Thyroid gland (tissue), 4 donors: ENCODE measurements around the gene ZMYM3. TPM values are rescaled to one million over a fixed set of nuclear protein-coding genes. Genes with fewer than 3 reads are reported as not detected.

ENCODE experiments used
- DNase-seq, 2 donors: peaks; one replicate each; pipeline ENCODE4 v3.0.0-alpha.2; 2019
- H3K27ac ChIP-seq, 3 donors: fragments of 200-600 bp; sonication (generic); 1 replicate in 2 of 3; 2 replicates in 1 of 3; pipeline ENCODE4 v1.5.1; 2016 to 2019; ENCODE audit warnings: mild to moderate bottlenecking in 1 of 3, moderate library complexity in 1 of 3
- H3K27me3 ChIP-seq: fragments of 200-600 bp; sonication (generic); one replicate; pipeline ENCODE4 v1.5.1; 2019
- H3K36me3 ChIP-seq, 2 donors: fragments of 200-600 bp; sonication (generic); one replicate each; pipeline ENCODE4 v1.5.1; 2016 to 2019
- H3K4me1 ChIP-seq, 2 donors: fragments of 200-600 bp; sonication (generic); one replicate each; pipeline ENCODE4 v1.5.1; 2017 to 2019
- H3K4me3 ChIP-seq, 3 donors: fragments of 200-600 bp; sonication (generic); replicated peaks in 1 of 3; 1 replicate in 2 of 3; 2 replicates in 1 of 3; pipeline ENCODE4 v1.5.1; 2016; ENCODE audit warnings: mild to moderate bottlenecking in 1 of 3
- H3K9me3 ChIP-seq: fragments of 200-600 bp; sonication (generic); one replicate; pipeline ENCODE4 v1.5.1; 2017
- CTCF ChIP-seq, 6 experiments: fragments of 200-600 bp in 3 of 6; fragments of 450-650 bp in 3 of 6; sonication (generic) in 3 of 6; IDR thresholded peaks; one replicate each; pipeline ENCODE4 v1.5.1; 2016 to 2019; ENCODE audit warnings: antibody characterized with exemption in 6 of 6, mild to moderate bottlenecking in 2 of 6, inconsistent platforms in 1 of 6, moderate library complexity in 1 of 6
- POLR2A ChIP-seq, 2 donors: fragments of 450-650 bp; IDR thresholded peaks; one replicate each; pipeline ENCODE4 v1.6.1; 2017; ENCODE audit warnings: antibody characterized with exemption in 2 of 2, mild to moderate bottlenecking in 2 of 2, moderate library complexity in 1 of 2
- WGBS, 2 donors: methylation state at CpG; one replicate each; pipeline ENCODE4 v1.1.5; 2017; 5-methylcytosine and 5-hydroxymethylcytosine counted together
- intact Hi-C: fragments of 100-400 bp; cut with DNase I; formaldehyde crosslinking; loops from one replicate; pipeline ENCODE4 v1.15.1; 2023
- total RNA-seq, 4 donors: library from RNA; depleted of rRNA; stranded (reverse); fragments of >200 nt; gene quantifications; one replicate each; pipeline ENCODE4 v1.2.3, GENCODE V29; 2016

Gene ZMYM3
- total RNA-seq, 4 donors from 2014 or later = 17.7 to 27.4 (median 20.5) TPM

DNA sequence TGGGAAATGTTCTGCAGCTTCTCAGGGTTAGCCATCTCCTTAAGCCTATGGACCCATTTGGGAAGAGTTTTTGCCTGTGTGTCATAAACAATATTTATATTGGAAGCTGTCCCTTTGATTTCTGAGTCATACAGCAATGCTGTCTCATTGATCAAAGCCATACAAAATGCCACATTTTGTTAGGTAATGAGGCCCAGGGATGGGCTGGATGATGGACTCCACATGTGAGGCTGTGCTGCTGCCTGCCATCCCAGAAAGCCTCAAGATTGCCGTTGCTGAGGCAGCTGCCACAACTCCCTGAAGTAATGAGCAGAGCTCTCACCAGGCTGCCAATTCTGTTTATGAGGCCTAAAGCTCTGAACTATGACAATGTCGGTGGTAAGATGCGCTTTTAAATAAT lies 43.1 kb downstream of the ZMYM3 start:
- H3K27me3 ChIP-seq = no peaks in the 10 kb centered on the region
- no peaks in the 10 kb centered on the region for H3K36me3 ChIP-seq
- no peak overlapping the region for H3K27ac ChIP-seq
- no peaks in the 10 kb centered on the region for H3K9me3 ChIP-seq
- H3K4me3 ChIP-seq = no peak overlapping the region
- DNase-seq = no peak
- H3K4me1 ChIP-seq = no peaks in the 10 kb centered on the region
- intact Hi-C loops = no loop called here
- TF ChIP-seq CTCF (IDR thresholded peaks at IDR 0.05) = no peak
- TF ChIP-seq POLR2A (IDR thresholded peaks at IDR 0.05) = no peak
- WGBS, 2 donors = 91 to 92% methylated on average over 2 of the region's 3 CpGs

GRCh38 chrX:71199252-71200008 lies 54.5 kb downstream of the ZMYM3 start:
- no peaks in the 10 kb centered on the region for H3K36me3 ChIP-seq
- no peak overlapping the region for H3K27ac ChIP-seq
- no peaks in the 10 kb centered on the region for H3K27me3 ChIP-seq
- WGBS, 2 donors = 81 to 84% methylated on average over 7 of the region's 7 CpGs
- no peaks in the 10 kb centered on the region for H3K4me1 ChIP-seq
- TF ChIP-seq CTCF (IDR thresholded peaks at IDR 0.05) (no peak), POLR2A (IDR thresholded peaks at IDR 0.05) (no peak)
- H3K4me3 ChIP-seq = no peak overlapping the region
- intact Hi-C loops = no loop called here
- no peak for DNase-seq
- no peaks in the 10 kb centered on the region for H3K9me3 ChIP-seq

DNA sequence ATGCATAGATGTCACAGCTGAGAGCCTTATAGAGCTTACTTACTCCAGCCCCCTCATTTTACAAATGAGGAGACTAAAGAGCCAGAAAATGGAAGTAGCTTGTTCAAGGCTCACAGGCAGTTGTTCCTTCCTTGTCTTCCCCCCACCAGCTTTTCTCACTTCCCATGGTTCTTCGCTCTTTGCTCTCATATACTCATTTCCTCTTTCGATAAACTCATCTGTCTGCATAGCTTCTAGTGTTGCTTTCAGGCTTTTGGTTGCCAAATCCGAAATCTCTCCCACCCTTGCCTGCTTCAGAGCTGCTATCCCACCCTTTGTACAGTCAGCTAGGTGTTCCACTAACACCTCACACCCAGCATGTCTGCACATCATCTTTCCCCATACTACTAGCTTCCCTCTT lies 55.9 kb downstream of the ZMYM3 start:
- no peak for DNase-seq
- H3K4me1 ChIP-seq = no peaks in the 10 kb centered on the region
- no peaks in the 10 kb centered on the region for H3K36me3 ChIP-seq
- H3K27me3 ChIP-seq = no peaks in the 10 kb centered on the region
- no peaks in the 10 kb centered on the region for H3K9me3 ChIP-seq
- intact Hi-C loops = no loop called here
- no peak overlapping the region for H3K27ac ChIP-seq
- 77 to 83% methylated on average over 3 of the region's 3 CpGs for WGBS, 2 donors
- TF ChIP-seq CTCF (IDR thresholded peaks at IDR 0.05) (no peak), POLR2A (IDR thresholded peaks at IDR 0.05) (no peak)
- no peak overlapping the region for H3K4me3 ChIP-seq

DNA sequence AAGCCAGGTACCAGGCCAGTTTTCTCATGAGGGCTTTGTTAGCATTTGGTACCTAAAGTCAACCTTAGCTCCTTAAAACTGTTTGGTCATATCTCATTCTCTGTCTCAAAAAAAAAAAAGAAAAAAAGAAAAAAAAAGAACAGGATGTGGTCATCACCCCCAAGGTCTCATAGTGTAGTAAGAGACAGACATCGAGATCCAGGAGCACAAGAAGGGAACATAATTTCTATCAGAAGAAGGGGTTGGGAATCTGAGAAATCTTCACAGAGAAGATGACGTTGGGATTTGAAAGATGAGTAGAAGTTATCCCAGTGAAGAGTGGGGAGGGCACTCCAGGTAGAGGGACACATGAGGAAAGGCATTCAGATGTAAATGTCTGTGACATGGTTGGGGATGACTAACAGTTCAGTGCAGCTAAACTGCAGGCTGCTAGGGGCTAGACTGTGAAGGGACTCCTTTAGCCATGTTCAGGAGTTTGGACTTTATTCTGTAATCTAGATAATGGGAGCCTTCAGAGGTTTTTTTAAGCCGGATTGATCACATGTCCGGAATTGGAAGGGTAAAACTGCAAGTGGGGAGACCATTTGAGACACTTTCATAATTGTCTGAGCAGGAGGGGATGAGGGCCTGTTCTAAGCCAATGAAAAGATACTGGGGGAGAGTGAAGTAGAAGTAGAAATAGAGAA lies 57.8 kb downstream of the ZMYM3 start:
- 65 to 67% methylated on average over 4 of the region's 4 CpGs for WGBS, 2 donors
- intact Hi-C loops = no loop called here
- Histone ChIP-seq H3K4me1 (no peaks in the 10 kb centered on the region), H3K27me3 (no peaks in the 10 kb centered on the region), H3K27ac (no peak overlapping the region), H3K36me3 (no peaks in the 10 kb centered on the region), H3K4me3 (no peak overlapping the region), H3K9me3 (no peaks in the 10 kb centered on the region)
- DNase-seq = no peak
- TF ChIP-seq CTCF (IDR thresholded peaks at IDR 0.05) = no peak
- no peak for TF ChIP-seq POLR2A (IDR thresholded peaks at IDR 0.05)

- no peaks in the 10 kb centered on the region for H3K4me1 ChIP-seq
These were observed 62.7 kb downstream of the ZMYM3 start for GRCh38 chrX:71191248-71191647.

More at GRCh38 chrX:71191248-71191647, 62.7 kb downstream of the ZMYM3 start:
- no peak for DNase-seq
- intact Hi-C loops = no loop called here
- H3K27me3 ChIP-seq = no peaks in the 10 kb centered on the region
- no peak overlapping the region for H3K27ac ChIP-seq
- TF ChIP-seq POLR2A (IDR thresholded peaks at IDR 0.05) = no peak
- no peak for TF ChIP-seq CTCF (IDR thresholded peaks at IDR 0.05)
- H3K4me3 ChIP-seq = no peak overlapping the region
- H3K36me3 ChIP-seq = no peaks in the 10 kb centered on the region
- no peaks in the 10 kb centered on the region for H3K9me3 ChIP-seq
